Vagina (tissue), 2 donors: Measurements from ENCODE around the gene SLC27A3. TPM values are rescaled to one million over a fixed set of nuclear protein-coding genes. Genes with fewer than 3 reads are reported as not detected.

ENCODE experiments used
- DNase-seq, 2 donors: peaks; one replicate each; pipeline ENCODE4 v3.0.0-alpha.2; 2017; ENCODE audit errors: extremely low spot score in 2 of 2
- H3K27ac ChIP-seq: fragments of 200-600 bp; sonication (generic); one replicate; pipeline ENCODE4 v1.5.1; 2019
- H3K27me3 ChIP-seq: fragments of 200-600 bp; sonication (generic); one replicate; pipeline ENCODE4 v1.5.1; 2019
- H3K36me3 ChIP-seq, 2 donors: fragments of 200-600 bp; sonication (generic); one replicate each; pipeline ENCODE4 v1.5.1; 2017 to 2019
- H3K4me1 ChIP-seq: fragments of 200-600 bp; sonication (generic); one replicate; pipeline ENCODE4 v1.5.1; 2019
- H3K4me3 ChIP-seq, 2 donors: fragments of 200-600 bp; sonication (generic); 1 replicate in 1 of 2; 2 replicates in 1 of 2; pipeline ENCODE4 v1.5.1; 2016 to 2019
- H3K9me3 ChIP-seq: fragments of 200-600 bp; sonication (generic); one replicate; pipeline ENCODE4 v1.5.1; 2019
- CTCF ChIP-seq, 3 experiments: fragments of 450-650 bp in 2 of 3; fragments of 200-600 bp in 1 of 3; sonication (generic) in 1 of 3; IDR thresholded peaks; one replicate each; pipeline ENCODE4 v1.5.1; 2017 to 2019; ENCODE audit warnings: antibody characterized with exemption in 3 of 3, mild to moderate bottlenecking in 2 of 3, moderate library complexity in 2 of 3
- POLR2A ChIP-seq, 2 donors: fragments of 450-650 bp; IDR thresholded peaks; one replicate each; pipeline ENCODE4 v1.6.1; 2017; ENCODE audit warnings: antibody characterized with exemption in 2 of 2, mild to moderate bottlenecking in 2 of 2, moderate library complexity in 2 of 2
- POLR2AphosphoS5 ChIP-seq, 2 donors: sonication (generic); formaldehyde crosslinking; IDR thresholded peaks; one replicate each; pipeline ENCODE4 v1.9.0; 2017; ENCODE audit warnings: antibody characterized with exemption in 2 of 2, mild to moderate bottlenecking in 2 of 2, low read depth in 1 of 2; ENCODE audit not compliant: insufficient read depth in 1 of 2
- intact Hi-C: fragments of 100-400 bp; cut with DNase I; formaldehyde crosslinking; loops from one replicate; pipeline ENCODE4 v1.15.1; 2023
- total RNA-seq: library from RNA; depleted of rRNA; stranded (reverse); fragments of >200 nt; gene quantifications from one replicate; pipeline ENCODE4 v1.2.3, GENCODE V29; 2016

Gene SLC27A3
- total RNA-seq, 1 donor from 2014 or later = 31.4 TPM

- H3K27me3 ChIP-seq = no peaks in the 10 kb centered on the region
- peaks cover 0 to 22% of the 10 kb centered on the region in 2 donors for H3K36me3 ChIP-seq
- peak overlapping the region; percentile 69 to 78 for H3K4me3 ChIP-seq
- H3K9me3 ChIP-seq = no peaks in the 10 kb centered on the region
- peak overlapping the region; percentile 91 for H3K27ac ChIP-seq
- DNase-seq = no peak
- peaks cover 59% of the 10 kb centered on the region for H3K4me1 ChIP-seq
- TF ChIP-seq CTCF (IDR thresholded peaks at IDR 0.05) = no peak
- no peak for TF ChIP-seq POLR2AphosphoS5 (IDR thresholded peaks at IDR 0.05; ENCODE audit: insufficient read depth in 1 of 2, low read depth in 1 of 2)
- TF ChIP-seq POLR2A (IDR thresholded peaks at IDR 0.05) = no peak
- intact Hi-C loops = no loop called here
Observed at GRCh38 chr1:153776352-153776751, 1.1 kb downstream of the SLC27A3 start.

GRCh38 chr1:153776845-153777370 lies 1.7 kb downstream of the SLC27A3 start:
- Histone ChIP-seq H3K4me3 (peak overlapping the region; percentile 69 to 78), H3K27ac (peak overlapping the region; percentile 91), H3K36me3 (peaks cover 0 to 16% of the 10 kb centered on the region in 2 donors), H3K27me3 (no peaks in the 10 kb centered on the region), H3K9me3 (no peaks in the 10 kb centered on the region), H3K4me1 (peaks cover 55% of the 10 kb centered on the region)
- no peak for TF ChIP-seq CTCF (IDR thresholded peaks at IDR 0.05)
- TF ChIP-seq POLR2AphosphoS5 (IDR thresholded peaks at IDR 0.05; ENCODE audit: insufficient read depth in 1 of 2, low read depth in 1 of 2) = no peak
- TF ChIP-seq POLR2A (IDR thresholded peaks at IDR 0.05) = no peak
- no peak for DNase-seq
- intact Hi-C loops = no loop called here

- DNase-seq = no peak
- Histone ChIP-seq H3K27ac (no peak overlapping the region), H3K4me3 (no peak overlapping the region), H3K4me1 (peaks cover 56% of the 10 kb centered on the region), H3K27me3 (no peaks in the 10 kb centered on the region), H3K36me3 (peaks cover 0 to 10% of the 10 kb centered on the region in 2 donors), H3K9me3 (no peaks in the 10 kb centered on the region)
- intact Hi-C loops = no loop called here
- TF ChIP-seq POLR2AphosphoS5 (IDR thresholded peaks at IDR 0.05; ENCODE audit: insufficient read depth in 1 of 2, low read depth in 1 of 2) (peak in 1 of 2 donors; percentile 15), POLR2A (IDR thresholded peaks at IDR 0.05) (no peak), CTCF (IDR thresholded peaks at IDR 0.05) (no peak)
Observed at GRCh38 chr1:153777648-153778047, 2.4 kb downstream of the SLC27A3 start.

GRCh38 chr1:153778051-153778823 lies 3.0 kb downstream of the SLC27A3 start:
- no peak overlapping the region for H3K4me3 ChIP-seq
- H3K27ac ChIP-seq = no peak overlapping the region
- H3K4me1 ChIP-seq = peaks cover 61% of the 10 kb centered on the region
- intact Hi-C loops = no loop called here
- no peaks in the 10 kb centered on the region for H3K9me3 ChIP-seq
- peaks cover 0 to 7% of the 10 kb centered on the region in 2 donors for H3K36me3 ChIP-seq
- TF ChIP-seq POLR2AphosphoS5 (IDR thresholded peaks at IDR 0.05; ENCODE audit: insufficient read depth in 1 of 2, low read depth in 1 of 2) (no peak), POLR2A (IDR thresholded peaks at IDR 0.05) (no peak), CTCF (IDR thresholded peaks at IDR 0.05) (no peak)
- H3K27me3 ChIP-seq = no peaks in the 10 kb centered on the region
- DNase-seq = no peak
